Left colon (tissue), 2 donors: ENCODE data around the gene SAV1. TPM values are rescaled to one million over a fixed set of nuclear protein-coding genes. Genes with fewer than 3 reads are reported as not detected.
"Not testable (repeated sequence)": the region's sequence is repeated elsewhere in the genome, so short reads cannot be mapped to it uniquely, and the experiment has no call there.

ENCODE experiments used
- ATAC-seq: fragments of 200-7000 bp; cut with Tn5 transposase; one replicate; pipeline ENCODE4 v1.9.1; 2020; ENCODE audit warnings: mild to moderate bottlenecking, moderate library complexity
- DNase-seq, 2 donors: peaks; one replicate each; pipeline ENCODE4 v3.0.0-alpha.2; 2020
- intact Hi-C, 2 donors: fragments of 100-400 bp; cut with DNase I in 1 of 2; cut with micrococcal nuclease in 1 of 2; formaldehyde crosslinking; loops; one replicate each; pipeline versions ENCODE4 v1.11.2 to v1.14.0; 2022; cut with DNase I, micrococcal nuclease
- total RNA-seq, 2 donors: library from RNA; stranded (reverse); fragmentation: NEBNext Ultra II Directional; extraction: Animal tissue kit (Norgen Biotek cat#: 25700); gene quantifications; one replicate each; pipeline ENCODE4 v1.2.1, GENCODE V29; 2021
- donor health status: DM: no; HTN: no; CAD: no.
- donor health status: DM: yes; HTN: yes; CAD: no.

The SAV1 gene
- total RNA-seq, 2 donors from 2014 or later = 16.3 to 17.1 TPM

GRCh38 chr14:50667684-50667995 is 466 bp downstream of the SAV1 start:
- DNase-seq = peak; percentile 42 to 59
- intact Hi-C loops = no loop called here
- ATAC-seq = peak; percentile 63

GRCh38 chr14:50666772-50667683 is 1.1 kb downstream of the SAV1 start:
- ATAC-seq (peak; percentile 53), DNase-seq (peak in 1 of 2 donors; percentile 43)
- intact Hi-C loops = no loop called here

GRCh38 chr14:50665300-50665699 is 2.8 kb downstream of the SAV1 start:
- intact Hi-C loops, ATAC-seq, DNase-seq: not testable (repeated sequence)

GRCh38 chr14:50664579-50664978 is 3.5 kb downstream of the SAV1 start:
- DNase-seq, ATAC-seq, intact Hi-C loops: not testable (repeated sequence)

- intact Hi-C loops = no loop called here
- DNase-seq (no peak), ATAC-seq (no peak)
Measured at GRCh38 chr14:50659327-50659974, 8.7 kb downstream of the SAV1 start.

GRCh38 chr14:50658203-50658602 is 9.9 kb downstream of the SAV1 start:
- no peak for DNase-seq
- ATAC-seq = no peak
- intact Hi-C loops = no loop called here

- ATAC-seq = no peak
- intact Hi-C loops = no loop called here
- DNase-seq = no peak
Measured at GRCh38 chr14:50657753-50658152, 10.4 kb downstream of the SAV1 start.

- ATAC-seq = no peak
- no peak for DNase-seq
- intact Hi-C loops = no loop called here
Measured at GRCh38 chr14:50656776-50657175, 11.3 kb downstream of the SAV1 start.

- DNase-seq = no peak
- intact Hi-C loops = no loop called here
- no peak for ATAC-seq
Measured at GRCh38 chr14:50649691-50650090, 18.4 kb downstream of the SAV1 start.

- ATAC-seq = no peak
Measured at GRCh38 chr14:50647753-50648152, 20.4 kb downstream of the SAV1 start.

GRCh38 chr14:50647282-50647681 is 20.8 kb downstream of the SAV1 start:
- ATAC-seq (no peak), DNase-seq (no peak)
- intact Hi-C loops = no loop called here

More at GRCh38 chr14:50647753-50648152, 20.4 kb downstream of the SAV1 start:
- intact Hi-C loops = no loop called here
- no peak for DNase-seq

GRCh38 chr14:50635141-50635540 is 33.0 kb downstream of the SAV1 start:
- intact Hi-C loops = no loop called here
- DNase-seq (no peak), ATAC-seq (no peak)

- ATAC-seq (no peak), DNase-seq (no peak)
- intact Hi-C loops = no loop called here
Measured at GRCh38 chr14:50633954-50634353, 34.2 kb downstream of the SAV1 start.

- ATAC-seq (no peak), DNase-seq (no peak)
- intact Hi-C loops = no loop called here
Measured at GRCh38 chr14:50631408-50631821, 36.7 kb downstream of the SAV1 start.

- intact Hi-C loops, ATAC-seq, DNase-seq: not testable (repeated sequence)
Measured at GRCh38 chr14:50624947-50625346, 43.2 kb downstream of the SAV1 start.

- ATAC-seq = no peak
- intact Hi-C loops = no loop called here
- DNase-seq = no peak
Measured at GRCh38 chr14:50624447-50624846, 43.7 kb downstream of the SAV1 start.

- intact Hi-C loops = no loop called here
Measured at GRCh38 chr14:50622978-50623377, 45.1 kb downstream of the SAV1 start.

GRCh38 chr14:50620341-50620740 is 47.8 kb downstream of the SAV1 start:
- DNase-seq (no peak), ATAC-seq (no peak)
- intact Hi-C loops = no loop called here

More at GRCh38 chr14:50622978-50623377, 45.1 kb downstream of the SAV1 start:
- DNase-seq (no peak), ATAC-seq (no peak)

GRCh38 chr14:50619569-50620141 is 48.5 kb downstream of the SAV1 start:
- peak; percentile 51 for ATAC-seq
- intact Hi-C loops = no loop called here
- DNase-seq = no peak

- intact Hi-C loops = no loop called here
- DNase-seq (no peak), ATAC-seq (no peak)
Measured at GRCh38 chr14:50616275-50616674, 51.8 kb downstream of the SAV1 start.
